ENCODE data around the gene WDR86.

The WDR86 gene

GRCh38 chr7:151426904-151427704 is 17.3 kb upstream of the WDR86 start:
- no peak for DNase-seq

- no peak for DNase-seq
These were observed 16.6 kb upstream of the WDR86 start for GRCh38 chr7:151426441-151426903.

- no peak for DNase-seq
These were observed 16.0 kb upstream of the WDR86 start for GRCh38 chr7:151425670-151426440.

- no peak for DNase-seq
These were observed 15.0 kb upstream of the WDR86 start for GRCh38 chr7:151424799-151425198.

- DNase-seq, result no peak
These were observed 14.1 kb upstream of the WDR86 start for GRCh38 chr7:151423936-151424335.

GRCh38 chr7:151423226-151423625 is 13.4 kb upstream of the WDR86 start:
- no peak for DNase-seq

- DNase-seq, result no peak
These were observed 12.4 kb upstream of the WDR86 start for GRCh38 chr7:151422212-151422611.

GRCh38 chr7:151420144-151420543 is 10.3 kb upstream of the WDR86 start:
- DNase-seq, result no peak

GRCh38 chr7:151416941-151417315 is 7.1 kb upstream of the WDR86 start:
- DNase-seq, result no peak

GRCh38 chr7:151416112-151416940 is 6.5 kb upstream of the WDR86 start:
- no peak for DNase-seq

- no peak for DNase-seq
These were observed 5.7 kb upstream of the WDR86 start for GRCh38 chr7:151415375-151416105.

- no peak for DNase-seq
These were observed 3.4 kb upstream of the WDR86 start for GRCh38 chr7:151413241-151413640.

GRCh38 chr7:151412318-151412717 is 2.5 kb upstream of the WDR86 start:
- DNase-seq, result no peak

- DNase-seq, result no peak
These were observed 1.7 kb upstream of the WDR86 start for GRCh38 chr7:151411551-151411950.

GRCh38 chr7:151410405-151411390 is 860 bp upstream of the WDR86 start:
- no peak for DNase-seq

GRCh38 chr7:151408839-151409666 is 785 bp downstream of the WDR86 start:
- DNase-seq, result no peak

GRCh38 chr7:151408498-151408838 is 1.4 kb downstream of the WDR86 start:
- DNase-seq, result no peak

GRCh38 chr7:151406886-151407583 is 2.8 kb downstream of the WDR86 start:
- no peak for DNase-seq

- no peak for DNase-seq
These were observed 3.6 kb downstream of the WDR86 start for GRCh38 chr7:151406051-151406875.
